Superior temporal gyrus (tissue), 1 donor: ENCODE data around the gene TMEM72.

Experiments
- DNase-seq: peaks from one replicate; pipeline ENCODE4 v3.0.0-alpha.2; 2016; ENCODE audit errors: extremely low spot score

The TMEM72 gene

GRCh38 chr10:44889834-44890233, 21.3 kb upstream of the TMEM72 start:
- no peak for DNase-seq

GRCh38 chr10:44890696-44891563, 20.2 kb upstream of the TMEM72 start:
- no peak for DNase-seq

- no peak for DNase-seq
Measured at GRCh38 chr10:44891721-44892120, 19.4 kb upstream of the TMEM72 start.

- DNase-seq = no peak
Measured at GRCh38 chr10:44893604-44894468, 17.3 kb upstream of the TMEM72 start.

GRCh38 chr10:44894691-44895090, 16.4 kb upstream of the TMEM72 start:
- DNase-seq = no peak

GRCh38 chr10:44895280-44895679, 15.9 kb upstream of the TMEM72 start:
- DNase-seq = no peak

- DNase-seq = no peak
Measured at GRCh38 chr10:44897049-44897448, 14.1 kb upstream of the TMEM72 start.

GRCh38 chr10:44898665-44899064, 12.5 kb upstream of the TMEM72 start:
- no peak for DNase-seq

GRCh38 chr10:44899450-44900080, 11.6 kb upstream of the TMEM72 start:
- no peak for DNase-seq

- no peak for DNase-seq
Measured at GRCh38 chr10:44902941-44903545, 8.1 kb upstream of the TMEM72 start.

GRCh38 chr10:44906486-44906885, 4.7 kb upstream of the TMEM72 start:
- no peak for DNase-seq

- no peak for DNase-seq
Measured at GRCh38 chr10:44907556-44907955, 3.6 kb upstream of the TMEM72 start.

GRCh38 chr10:44908066-44908749, 2.9 kb upstream of the TMEM72 start:
- DNase-seq = no peak

- DNase-seq = no peak
Measured at GRCh38 chr10:44908936-44909630, 2.1 kb upstream of the TMEM72 start.

GRCh38 chr10:44909910-44910309, 1.2 kb upstream of the TMEM72 start:
- DNase-seq = no peak

- DNase-seq = no peak
Measured at GRCh38 chr10:44910602-44911001, 535 bp upstream of the TMEM72 start.

- DNase-seq = no peak
Measured at GRCh38 chr10:44911951-44912350, 814 bp downstream of the TMEM72 start.

- no peak for DNase-seq
Measured at GRCh38 chr10:44913350-44914081, 2.4 kb downstream of the TMEM72 start.

GRCh38 chr10:44914891-44915290, 3.8 kb downstream of the TMEM72 start:
- no peak for DNase-seq

GRCh38 chr10:44916429-44916828, 5.3 kb downstream of the TMEM72 start:
- DNase-seq = no peak
